Tibial nerve (tissue), 3 donors: ENCODE data around the gene BRI3.

ENCODE experiments used
- CTCF ChIP-seq, 5 experiments: fragments of 200-600 bp in 3 of 5; fragments of 450-650 bp in 2 of 5; sonication (generic) in 3 of 5; IDR thresholded peaks; one replicate each; pipeline ENCODE4 v1.5.1; 2016 to 2019; ENCODE audit warnings: antibody characterized with exemption in 5 of 5, mild to moderate bottlenecking in 3 of 5, moderate library complexity in 2 of 5
- POLR2A ChIP-seq, 2 donors: fragments of 450-650 bp; IDR thresholded peaks; one replicate each; pipeline ENCODE4 v1.6.1; 2017; ENCODE audit warnings: antibody characterized with exemption in 2 of 2, mild to moderate bottlenecking in 2 of 2, moderate library complexity in 2 of 2

DNA sequence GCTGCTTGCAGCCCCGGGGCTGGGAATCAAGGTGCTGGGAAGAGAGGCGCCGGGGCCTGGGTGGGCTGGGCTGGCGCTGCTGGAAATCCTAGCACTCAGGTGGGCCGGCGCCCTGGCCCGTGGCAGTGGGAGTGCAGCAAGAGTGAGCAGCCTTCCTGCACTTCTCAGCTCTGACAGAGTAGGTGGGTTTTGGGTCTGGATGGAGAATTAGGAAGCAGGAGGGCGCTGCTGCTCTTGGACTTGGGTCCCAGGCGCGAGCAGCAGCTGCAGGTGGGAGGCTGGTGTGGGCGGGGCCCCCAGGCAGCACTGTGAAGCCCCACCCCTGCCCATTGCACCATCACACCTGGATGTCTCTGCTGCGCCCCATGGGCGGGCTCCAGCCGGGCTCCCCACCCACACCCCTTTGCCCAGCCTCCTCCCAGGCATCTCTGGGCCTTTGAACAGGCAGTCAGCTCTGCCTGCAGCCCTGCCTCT is 6.0 kb downstream of the BRI3 start:
- no peak for TF ChIP-seq CTCF (IDR thresholded peaks at IDR 0.05)
- TF ChIP-seq POLR2A (IDR thresholded peaks at IDR 0.05) = no peak
